GM23338 (cell line): ENCODE measurements around the gene PDXK. TPM values are rescaled to one million over a fixed set of nuclear protein-coding genes. Genes with fewer than 3 reads are reported as not detected.

ENCODE experiments used
- ATAC-seq: fragments of 200-7000 bp; cut with Tn5 transposase; 3 replicates; pipeline ENCODE4 v1.9.1; 2020
- DNase-seq: peaks from one replicate; pipeline ENCODE4 v3.0.0-alpha.2; 2015; ENCODE audit warnings: low spot score
- H2AFZ ChIP-seq: fragments of 200-600 bp; sonication (generic); 2 replicates; pipeline ENCODE4 v1.8.0; 2016; ENCODE audit warnings: antibody characterized with exemption, mild to moderate bottlenecking, moderate library complexity
- H3F3A ChIP-seq: fragments of 200-600 bp; sonication (generic); replicated peaks from 2 replicates; pipeline ENCODE4 v1.8.0; 2017; ENCODE audit warnings: antibody characterized with exemption, mixed run types, low read depth
- H3K27ac ChIP-seq: fragments of 200-600 bp; sonication (generic); 2 replicates; pipeline ENCODE4 v1.6.1; 2016; ENCODE audit warnings: low read depth
- H3K27me3 ChIP-seq: fragments of 200-600 bp; sonication (generic); 2 replicates; pipeline ENCODE4 v1.8.0; 2016; ENCODE audit warnings: mild to moderate bottlenecking, mixed run types, moderate library complexity; ENCODE audit not compliant: insufficient read depth
- H3K36me3 ChIP-seq: fragments of 200-600 bp; sonication (generic); 2 replicates; pipeline ENCODE4 v1.8.0; 2016; ENCODE audit warnings: mild to moderate bottlenecking; ENCODE audit not compliant: insufficient read depth
- H3K4me1 ChIP-seq: fragments of 200-600 bp; sonication (generic); 2 replicates; pipeline ENCODE4 v1.8.0; 2016; ENCODE audit warnings: mild to moderate bottlenecking, moderate library complexity; ENCODE audit not compliant: insufficient read depth
- H3K4me2 ChIP-seq: fragments of 200-600 bp; sonication (generic); 2 replicates; pipeline ENCODE4 v1.7.1; 2017; ENCODE audit warnings: mixed run types
- H3K4me3 ChIP-seq: fragments of 200-600 bp; sonication (generic); 2 replicates; pipeline ENCODE4 v1.6.1; 2016; ENCODE audit warnings: mixed run types
- H3K79me2 ChIP-seq: fragments of 200-600 bp; sonication (generic); replicated peaks from 2 replicates; pipeline ENCODE4 v1.8.0; 2017; ENCODE audit warnings: mild to moderate bottlenecking; ENCODE audit not compliant: insufficient read depth
- H3K9me2 ChIP-seq: fragments of 200-600 bp; sonication (generic); 2 replicates; pipeline ENCODE4 v1.8.0; 2017; ENCODE audit not compliant: insufficient read depth
- H4K20me1 ChIP-seq: fragments of 200-600 bp; sonication (generic); replicated peaks from 2 replicates; pipeline ENCODE4 v1.8.0; 2017; ENCODE audit warnings: mild to moderate bottlenecking; ENCODE audit not compliant: insufficient read depth
- H3K27ac Mint-ChIP-seq: 2 replicates; pipeline ENCODE4 v1.8.0; 2020; ENCODE audit warnings: inconsistent platforms, mild to moderate bottlenecking, moderate library complexity, mixed read lengths
- H3K27me3 Mint-ChIP-seq: 3 replicates; pipeline ENCODE4 v1.8.0; 2022; ENCODE audit warnings: low read depth, mild to moderate bottlenecking, moderate library complexity, mixed read lengths, inconsistent platforms; ENCODE audit not compliant: insufficient read depth, poor library complexity
- H3K36me3 Mint-ChIP-seq: 3 replicates; pipeline ENCODE4 v1.8.0; 2021; ENCODE audit warnings: low read depth, mild to moderate bottlenecking, inconsistent platforms, moderate library complexity, mixed read lengths
- H3K4me1 Mint-ChIP-seq: 3 replicates; pipeline ENCODE4 v1.8.0; 2020; ENCODE audit warnings: mild to moderate bottlenecking, inconsistent platforms, mixed read lengths
- H3K4me3 Mint-ChIP-seq: 3 replicates; pipeline ENCODE4 v1.8.0; 2021; ENCODE audit warnings: moderate library complexity, mild to moderate bottlenecking, inconsistent platforms, mixed read lengths
- H3K9me3 Mint-ChIP-seq: 3 replicates; pipeline ENCODE4 v1.8.0; 2020; ENCODE audit warnings: moderate library complexity, mild to moderate bottlenecking, inconsistent platforms, mixed read lengths
- CREB1 ChIP-seq: fragments of 250-450 bp; sonication (Bioruptor Pico); IDR thresholded peaks from 2 replicates; pipeline ENCODE4 v1.5.0; 2020; ENCODE audit warnings: low read depth, mild to moderate bottlenecking, moderate library complexity
- EZH2 ChIP-seq: fragments of 200-600 bp; sonication (generic); IDR thresholded peaks from one replicate; pipeline ENCODE4 v1.8.0; 2017; ENCODE audit warnings: antibody characterized with exemption, mild to moderate bottlenecking, low read depth; ENCODE audit not compliant: unreplicated experiment
- EZH2phosphoT487 ChIP-seq: fragments of 200-600 bp; sonication (generic); IDR thresholded peaks from one replicate; pipeline ENCODE4 v1.8.1; 2018; ENCODE audit warnings: antibody characterized with exemption; ENCODE audit not compliant: unreplicated experiment
- JUNB ChIP-seq: IDR thresholded peaks from one replicate; pipeline ENCODE4 v1.6.1; 2016; ENCODE audit warnings: antibody characterized with exemption; ENCODE audit not compliant: unreplicated experiment
- NANOG ChIP-seq: IDR thresholded peaks from 2 replicates; pipeline ENCODE4 v1.6.1; 2016; ENCODE audit warnings: antibody characterized with exemption, borderline replicate concordance
- POLR2AphosphoS5 ChIP-seq: IDR thresholded peaks from 2 replicates; pipeline ENCODE4 v1.6.1; 2016; ENCODE audit warnings: antibody characterized with exemption, low read depth
- STAT1 ChIP-seq: IDR thresholded peaks from one replicate; pipeline ENCODE4 v1.6.1; 2016; ENCODE audit warnings: antibody characterized with exemption; ENCODE audit not compliant: unreplicated experiment
- ZNF331 ChIP-seq: fragments of 250-450 bp; sonication (Bioruptor Pico); IDR thresholded peaks from 2 replicates; pipeline ENCODE4 v1.5.0; 2020; ENCODE audit warnings: low read depth, mild to moderate bottlenecking, moderate library complexity
- polyA plus RNA-seq: library from polyadenylated mRNA; unstranded; fragments of >200 nt; fragmentation: Nextera tagmentation; extraction: Ambion mirVana; gene quantifications from 2 replicates; pipeline ENCODE4 v1.2.1, GENCODE V29; 2016
- total RNA-seq: library from RNA; depleted of rRNA; stranded (reverse); fragments of >200 nt; shearing (Covaris generic); gene quantifications from 2 replicates; pipeline ENCODE4 v1.2.3, GENCODE V29; 2014
- TF ChIP-seq, protein P1 (sequence below), 2 experiments: fragments of 200-600 bp in 1 of 2; sonication (generic) in 1 of 2; conservative IDR thresholded peaks; 2 replicates each; pipeline versions ENCODE4 v1.5.1 to v1.6.1; 2016 to 2017; ENCODE audit warnings: antibody characterized with exemption in 2 of 2, low read depth in 2 of 2, mild to moderate bottlenecking in 2 of 2, moderate library complexity in 1 of 2
- TF ChIP-seq, protein P2 (sequence below): fragments of 250-450 bp; sonication (Bioruptor Pico); IDR thresholded peaks from 2 replicates; pipeline ENCODE4 v1.5.0; 2020; ENCODE audit warnings: mild to moderate bottlenecking, moderate library complexity

Gene PDXK
- total and polyA plus RNA-seq, 2 experiments from 2014 or later = 53.2 to 66.3 TPM

DNA sequence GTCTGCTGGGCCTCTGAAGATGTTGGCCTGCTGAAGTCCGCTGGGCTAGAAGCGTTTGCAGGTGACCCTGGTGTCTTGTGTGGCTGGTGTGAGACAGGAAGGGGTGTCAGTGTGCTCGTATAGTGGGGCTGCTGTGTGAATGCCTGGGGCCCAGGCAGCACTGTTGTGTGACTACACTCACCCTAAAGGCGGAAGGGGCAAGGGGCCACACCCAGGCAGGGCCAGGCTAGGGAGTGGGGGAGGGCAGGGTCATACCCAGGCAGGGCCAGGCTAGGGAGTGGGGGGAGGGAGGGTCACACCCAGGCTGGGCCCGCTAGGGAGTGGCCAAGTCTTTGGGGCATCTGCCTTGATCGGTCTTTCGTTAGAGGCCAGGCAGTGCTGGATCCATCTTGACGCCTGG, 25.0 kb downstream of the PDXK start:
- Histone ChIP-seq H2AFZ (no peak overlapping the region), H3K27ac (no peak overlapping the region), H3K4me1 (0 out of 2 replicates have a peak, but pooled peaks cover 3% of the 10 kb centered on the region), H3K9me2 (no peaks in the 10 kb centered on the region), H3K4me3 (no peak overlapping the region), H4K20me1 (peaks cover 4% of the 10 kb centered on the region; the same call in 1 of the 2 replicates), H3K36me3 (no peaks in the 10 kb centered on the region), H3K4me2 (no peak overlapping the region), H3K79me2 (no peaks in the 10 kb centered on the region), H3K27me3 (no peaks in the 10 kb centered on the region), H3F3A (peaks cover 10% of the 10 kb centered on the region)
- ATAC-seq (no peak), DNase-seq (no peak)
- H3K4me1 Mint-ChIP-seq = peaks cover 15% of the 10 kb centered on the region
- H3K4me3 Mint-ChIP-seq = no peak overlapping the region
- TF ChIP-seq EZH2 (no peak), JUNB (no peak)
- TF ChIP-seq, protein P1, sequence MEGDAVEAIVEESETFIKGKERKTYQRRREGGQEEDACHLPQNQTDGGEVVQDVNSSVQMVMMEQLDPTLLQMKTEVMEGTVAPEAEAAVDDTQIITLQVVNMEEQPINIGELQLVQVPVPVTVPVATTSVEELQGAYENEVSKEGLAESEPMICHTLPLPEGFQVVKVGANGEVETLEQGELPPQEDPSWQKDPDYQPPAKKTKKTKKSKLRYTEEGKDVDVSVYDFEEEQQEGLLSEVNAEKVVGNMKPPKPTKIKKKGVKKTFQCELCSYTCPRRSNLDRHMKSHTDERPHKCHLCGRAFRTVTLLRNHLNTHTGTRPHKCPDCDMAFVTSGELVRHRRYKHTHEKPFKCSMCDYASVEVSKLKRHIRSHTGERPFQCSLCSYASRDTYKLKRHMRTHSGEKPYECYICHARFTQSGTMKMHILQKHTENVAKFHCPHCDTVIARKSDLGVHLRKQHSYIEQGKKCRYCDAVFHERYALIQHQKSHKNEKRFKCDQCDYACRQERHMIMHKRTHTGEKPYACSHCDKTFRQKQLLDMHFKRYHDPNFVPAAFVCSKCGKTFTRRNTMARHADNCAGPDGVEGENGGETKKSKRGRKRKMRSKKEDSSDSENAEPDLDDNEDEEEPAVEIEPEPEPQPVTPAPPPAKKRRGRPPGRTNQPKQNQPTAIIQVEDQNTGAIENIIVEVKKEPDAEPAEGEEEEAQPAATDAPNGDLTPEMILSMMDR (conservative IDR thresholded peaks at IDR 0.05; ENCODE audit: low read depth in 2 of 2) = no peak
- H3K27ac Mint-ChIP-seq = no peak overlapping the region
- peaks cover 30% of the 10 kb centered on the region for H3K36me3 Mint-ChIP-seq
- H3K9me3 Mint-ChIP-seq = no peaks in the 10 kb centered on the region
- H3K27me3 Mint-ChIP-seq = peaks cover 20% of the 10 kb centered on the region

DNA sequence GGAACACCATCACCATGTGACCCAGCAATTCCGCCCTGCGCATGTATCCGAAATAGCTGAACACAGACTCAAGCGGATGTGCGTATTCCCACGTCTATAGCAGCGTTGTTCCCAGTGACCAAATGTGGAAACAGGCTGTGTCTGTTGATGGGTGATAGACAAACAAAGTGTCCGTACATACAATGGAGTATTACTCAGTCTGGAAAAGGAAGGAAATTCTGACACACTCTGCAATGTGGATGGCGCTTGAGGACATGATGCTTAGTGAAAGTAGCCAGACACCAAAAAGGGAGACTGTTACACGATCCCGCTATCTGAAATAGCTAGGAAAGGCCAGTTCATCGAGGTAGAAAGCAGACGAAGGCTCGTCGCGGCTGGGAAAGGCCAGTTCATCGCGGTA, 25.8 kb downstream of the PDXK start:
- H3K4me3 Mint-ChIP-seq = no peak overlapping the region; the same call in 2 of the 3 replicates
- TF ChIP-seq ZNF331 (CRISPR knock-in tag) (no peak), JUNB (no peak), EZH2phosphoT487 (no peak), POLR2AphosphoS5 (no peak), EZH2 (no peak), STAT1 (no peak), NANOG (no peak), CREB1 (CRISPR knock-in tag) (no peak)
- TF ChIP-seq, protein P2, sequence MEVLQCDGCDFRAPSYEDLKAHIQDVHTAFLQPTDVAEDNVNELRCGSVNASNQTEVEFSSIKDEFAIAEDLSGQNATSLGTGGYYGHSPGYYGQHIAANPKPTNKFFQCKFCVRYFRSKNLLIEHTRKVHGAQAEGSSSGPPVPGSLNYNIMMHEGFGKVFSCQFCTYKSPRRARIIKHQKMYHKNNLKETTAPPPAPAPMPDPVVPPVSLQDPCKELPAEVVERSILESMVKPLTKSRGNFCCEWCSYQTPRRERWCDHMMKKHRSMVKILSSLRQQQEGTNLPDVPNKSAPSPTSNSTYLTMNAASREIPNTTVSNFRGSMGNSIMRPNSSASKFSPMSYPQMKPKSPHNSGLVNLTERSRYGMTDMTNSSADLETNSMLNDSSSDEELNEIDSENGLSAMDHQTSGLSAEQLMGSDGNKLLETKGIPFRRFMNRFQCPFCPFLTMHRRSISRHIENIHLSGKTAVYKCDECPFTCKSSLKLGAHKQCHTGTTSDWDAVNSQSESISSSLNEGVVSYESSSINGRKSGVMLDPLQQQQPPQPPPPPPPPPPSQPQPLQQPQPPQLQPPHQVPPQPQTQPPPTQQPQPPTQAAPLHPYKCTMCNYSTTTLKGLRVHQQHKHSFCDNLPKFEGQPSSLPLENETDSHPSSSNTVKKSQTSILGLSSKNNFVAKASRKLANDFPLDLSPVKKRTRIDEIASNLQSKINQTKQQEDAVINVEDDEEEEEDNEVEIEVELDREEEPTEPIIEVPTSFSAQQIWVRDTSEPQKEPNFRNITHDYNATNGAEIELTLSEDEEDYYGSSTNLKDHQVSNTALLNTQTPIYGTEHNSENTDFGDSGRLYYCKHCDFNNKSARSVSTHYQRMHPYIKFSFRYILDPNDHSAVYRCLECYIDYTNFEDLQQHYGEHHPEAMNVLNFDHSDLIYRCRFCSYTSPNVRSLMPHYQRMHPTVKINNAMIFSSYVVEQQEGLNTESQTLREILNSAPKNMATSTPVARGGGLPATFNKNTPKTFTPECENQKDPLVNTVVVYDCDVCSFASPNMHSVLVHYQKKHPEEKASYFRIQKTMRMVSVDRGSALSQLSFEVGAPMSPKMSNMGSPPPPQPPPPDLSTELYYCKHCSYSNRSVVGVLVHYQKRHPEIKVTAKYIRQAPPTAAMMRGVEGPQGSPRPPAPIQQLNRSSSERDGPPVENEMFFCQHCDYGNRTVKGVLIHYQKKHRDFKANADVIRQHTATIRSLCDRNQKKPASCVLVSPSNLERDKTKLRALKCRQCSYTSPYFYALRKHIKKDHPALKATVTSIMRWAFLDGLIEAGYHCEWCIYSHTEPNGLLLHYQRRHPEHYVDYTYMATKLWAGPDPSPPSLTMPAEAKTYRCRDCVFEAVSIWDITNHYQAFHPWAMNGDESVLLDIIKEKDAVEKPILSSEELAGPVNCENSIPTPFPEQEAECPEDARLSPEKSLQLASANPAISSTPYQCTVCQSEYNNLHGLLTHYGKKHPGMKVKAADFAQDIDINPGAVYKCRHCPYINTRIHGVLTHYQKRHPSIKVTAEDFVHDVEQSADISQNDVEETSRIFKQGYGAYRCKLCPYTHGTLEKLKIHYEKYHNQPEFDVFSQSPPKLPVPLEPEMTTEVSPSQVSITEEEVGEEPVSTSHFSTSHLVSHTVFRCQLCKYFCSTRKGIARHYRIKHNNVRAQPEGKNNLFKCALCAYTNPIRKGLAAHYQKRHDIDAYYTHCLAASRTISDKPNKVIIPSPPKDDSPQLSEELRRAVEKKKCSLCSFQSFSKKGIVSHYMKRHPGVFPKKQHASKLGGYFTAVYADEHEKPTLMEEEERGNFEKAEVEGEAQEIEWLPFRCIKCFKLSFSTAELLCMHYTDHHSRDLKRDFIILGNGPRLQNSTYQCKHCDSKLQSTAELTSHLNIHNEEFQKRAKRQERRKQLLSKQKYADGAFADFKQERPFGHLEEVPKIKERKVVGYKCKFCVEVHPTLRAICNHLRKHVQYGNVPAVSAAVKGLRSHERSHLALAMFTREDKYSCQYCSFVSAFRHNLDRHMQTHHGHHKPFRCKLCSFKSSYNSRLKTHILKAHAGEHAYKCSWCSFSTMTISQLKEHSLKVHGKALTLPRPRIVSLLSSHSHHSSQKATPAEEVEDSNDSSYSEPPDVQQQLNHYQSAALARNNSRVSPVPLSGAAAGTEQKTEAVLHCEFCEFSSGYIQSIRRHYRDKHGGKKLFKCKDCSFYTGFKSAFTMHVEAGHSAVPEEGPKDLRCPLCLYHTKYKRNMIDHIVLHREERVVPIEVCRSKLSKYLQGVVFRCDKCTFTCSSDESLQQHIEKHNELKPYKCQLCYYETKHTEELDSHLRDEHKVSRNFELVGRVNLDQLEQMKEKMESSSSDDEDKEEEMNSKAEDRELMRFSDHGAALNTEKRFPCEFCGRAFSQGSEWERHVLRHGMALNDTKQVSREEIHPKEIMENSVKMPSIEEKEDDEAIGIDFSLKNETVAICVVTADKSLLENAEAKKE (CRISPR knock-in tag) = no peak
- TF ChIP-seq, protein P1 (conservative IDR thresholded peaks at IDR 0.05; ENCODE audit: low read depth in 2 of 2) = no peak

More for the DNA sequence above, 25.8 kb downstream of the PDXK start:
- ATAC-seq = no peak
- Mint-ChIP-seq H3K9me3 (no peaks in the 10 kb centered on the region), H3K4me1 (peaks cover 9% of the 10 kb centered on the region; the same call in 2 of the 3 replicates), H3K27me3 (peaks cover 15% of the 10 kb centered on the region), H3K27ac (no peak overlapping the region), H3K36me3 (peaks cover 24% of the 10 kb centered on the region)
- Histone ChIP-seq H3K4me2 (no peak overlapping the region), H3F3A (peaks cover 10% of the 10 kb centered on the region), H3K4me1 (0 out of 2 replicates have a peak, but pooled peaks cover 3% of the 10 kb centered on the region), H3K27ac (no peak overlapping the region), H2AFZ (no peak overlapping the region), H3K4me3 (no peak overlapping the region), H4K20me1 (peaks cover 4% of the 10 kb centered on the region; the same call in 1 of the 2 replicates), H3K27me3 (no peaks in the 10 kb centered on the region), H3K79me2 (no peaks in the 10 kb centered on the region), H3K9me2 (no peaks in the 10 kb centered on the region), H3K36me3 (no peaks in the 10 kb centered on the region)
- no peak for DNase-seq
